NAMALWA (cell line): ENCODE results near the gene MYL10.

Experiments
- DNase-seq: peaks from one replicate; pipeline ENCODE4 v3.0.0-alpha.2; 2015; ENCODE audit warnings: low spot score

Gene MYL10

GRCh38 chr7:101629171-101629570 lies at the start of gene MYL10:
Gene MYL10 (minus strand): TSS chr7:101629296. CDS start chr7:101629118, 178 bp downstream.
- no peak for DNase-seq

GRCh38 chr7:101678658-101679057 lies 49.6 kb upstream of the MYL10 start:
- no peak for DNase-seq

GRCh38 chr7:101677797-101678479 lies 48.8 kb upstream of the MYL10 start:
- no peak for DNase-seq

DNA sequence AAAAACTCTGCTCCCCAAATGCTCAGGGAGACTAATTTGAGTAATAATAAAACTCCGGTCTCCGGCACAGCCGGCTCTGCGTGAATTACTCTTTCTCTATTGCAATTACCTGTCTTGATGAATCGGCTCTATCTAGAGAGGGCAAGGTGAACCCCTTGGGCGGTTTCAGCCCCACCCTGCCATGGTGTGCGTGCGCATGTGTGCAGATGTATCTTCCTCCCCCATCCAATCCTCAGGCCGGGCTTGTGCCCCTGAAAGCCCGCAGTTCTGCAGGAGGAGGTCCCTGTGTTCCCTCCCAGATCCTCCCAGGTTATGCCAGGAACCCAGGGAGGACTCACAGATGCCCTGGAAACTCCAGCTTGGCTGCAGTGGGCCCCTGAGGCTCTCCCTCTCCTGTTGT lies 48.3 kb upstream of the MYL10 start:
- DNase-seq = no peak

DNA sequence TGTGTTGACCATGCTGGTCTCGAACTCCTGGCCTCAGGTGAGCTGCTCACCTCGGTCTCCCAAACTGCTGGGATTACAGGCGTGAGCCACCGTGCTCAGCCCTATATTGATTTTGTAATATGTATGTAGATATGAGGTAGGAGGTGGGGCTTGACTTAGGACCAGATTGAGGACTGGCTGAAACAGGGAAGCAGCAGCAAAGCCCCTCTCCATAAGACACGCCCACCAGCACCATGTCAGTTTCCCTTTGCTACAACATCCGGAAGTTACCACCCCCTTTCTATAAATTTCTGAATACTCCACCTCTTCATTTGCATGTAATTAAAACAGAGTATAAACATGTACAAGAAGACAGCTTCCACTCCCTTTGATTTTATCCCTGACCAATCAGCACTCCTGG lies 47.9 kb upstream of the MYL10 start:
- peak; percentile 97 for DNase-seq

GRCh38 chr7:101676062-101676598 lies 47.0 kb upstream of the MYL10 start:
- no peak for DNase-seq

GRCh38 chr7:101674439-101674838 lies 45.3 kb upstream of the MYL10 start:
- DNase-seq = no peak

DNA sequence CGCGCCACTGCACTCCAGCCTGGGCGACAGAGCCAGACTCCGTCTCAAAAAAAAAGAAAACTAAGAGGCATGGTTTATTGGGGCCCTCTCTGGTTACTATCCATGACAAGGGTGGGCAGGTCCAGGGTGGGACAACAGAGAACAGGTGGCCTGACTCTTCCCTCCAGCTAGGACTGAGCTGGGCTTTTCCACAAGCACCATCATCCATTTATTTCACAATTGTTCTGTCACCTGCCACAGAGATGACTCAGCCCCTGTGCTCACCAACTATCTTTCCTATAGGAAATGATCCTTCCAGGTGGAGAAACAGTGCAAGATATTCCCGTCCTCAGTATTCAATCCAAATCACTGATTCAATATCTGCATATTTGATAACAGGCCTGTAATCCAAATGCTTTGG lies 44.9 kb upstream of the MYL10 start:
- DNase-seq = no peak

DNA sequence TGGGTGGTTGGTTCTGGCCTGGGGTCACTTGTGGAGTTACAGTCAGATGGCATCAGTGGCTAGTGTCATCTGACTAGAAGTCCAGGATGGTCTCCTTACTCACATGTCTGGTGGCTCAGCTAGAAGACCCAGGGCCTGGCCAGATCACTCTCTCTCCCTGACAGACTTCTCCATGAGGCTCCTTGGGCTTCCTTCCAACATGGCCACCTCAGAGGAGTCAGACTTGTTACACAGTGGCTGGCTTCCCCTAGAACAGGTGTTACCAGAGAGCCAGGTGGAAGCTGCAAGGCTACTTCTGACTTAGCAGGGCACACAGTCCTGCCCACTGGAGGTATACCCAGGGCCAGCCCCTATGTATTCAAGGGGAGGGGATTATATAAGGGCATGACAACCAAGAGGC lies 44.2 kb upstream of the MYL10 start:
- DNase-seq = no peak

DNA sequence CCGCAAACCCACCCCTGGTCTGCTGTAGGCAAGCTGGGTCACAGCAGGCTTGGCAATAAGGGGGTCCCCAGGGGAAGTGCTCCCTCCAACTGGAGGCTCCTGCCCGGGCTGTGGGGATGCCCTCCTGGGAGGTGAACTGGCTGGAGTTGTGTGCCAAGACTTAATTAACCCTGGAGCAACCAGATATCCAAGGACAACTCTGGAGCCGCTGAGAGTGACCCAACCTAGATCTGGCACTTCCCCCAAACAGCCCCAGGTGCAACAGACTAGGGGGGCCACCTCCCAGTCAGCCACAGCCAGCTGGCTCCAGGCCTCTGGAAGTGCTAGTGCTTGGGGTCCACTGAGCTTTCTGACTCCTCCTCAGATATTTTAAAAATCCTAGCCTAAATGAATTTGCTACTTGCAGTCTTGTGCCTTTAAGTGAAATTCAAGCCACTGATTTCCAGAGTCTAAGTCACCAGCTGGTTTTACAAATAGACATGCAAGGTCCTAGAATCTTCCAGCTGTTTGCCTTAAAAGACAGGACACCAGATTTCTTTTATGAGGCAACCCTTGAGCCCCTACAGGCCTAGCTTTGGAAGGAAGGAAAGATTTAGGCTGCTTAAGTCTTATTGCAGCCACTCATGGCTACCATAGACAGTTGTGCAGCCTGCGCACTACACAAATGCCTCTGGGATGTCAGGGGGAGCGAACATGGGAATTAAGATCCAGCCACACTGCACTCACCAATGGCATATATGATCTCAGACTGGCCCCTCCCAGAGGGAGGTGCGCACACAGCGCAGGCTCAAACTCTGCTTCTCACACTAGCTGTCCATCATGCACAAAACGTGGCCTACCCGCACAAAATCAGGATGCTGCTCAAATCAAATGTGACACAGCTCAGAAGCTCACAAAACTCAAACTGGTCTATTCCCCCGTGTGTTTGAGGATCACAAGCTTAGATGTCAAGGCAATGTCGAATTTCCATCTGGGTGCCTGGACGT lies 42.6 kb upstream of the MYL10 start:
- DNase-seq = no peak

GRCh38 chr7:101669307-101669706 lies 40.2 kb upstream of the MYL10 start:
- DNase-seq = no peak

- no peak for DNase-seq
Observed at GRCh38 chr7:101668726-101669125, 39.6 kb upstream of the MYL10 start.

- no peak for DNase-seq
Observed at GRCh38 chr7:101667920-101668319, 38.8 kb upstream of the MYL10 start.

- DNase-seq = no peak
Observed at GRCh38 chr7:101667399-101667798, 38.3 kb upstream of the MYL10 start.

- no peak for DNase-seq
Observed at GRCh38 chr7:101666741-101667140, 37.6 kb upstream of the MYL10 start.

GRCh38 chr7:101666293-101666692 lies 37.2 kb upstream of the MYL10 start:
- no peak for DNase-seq

DNA sequence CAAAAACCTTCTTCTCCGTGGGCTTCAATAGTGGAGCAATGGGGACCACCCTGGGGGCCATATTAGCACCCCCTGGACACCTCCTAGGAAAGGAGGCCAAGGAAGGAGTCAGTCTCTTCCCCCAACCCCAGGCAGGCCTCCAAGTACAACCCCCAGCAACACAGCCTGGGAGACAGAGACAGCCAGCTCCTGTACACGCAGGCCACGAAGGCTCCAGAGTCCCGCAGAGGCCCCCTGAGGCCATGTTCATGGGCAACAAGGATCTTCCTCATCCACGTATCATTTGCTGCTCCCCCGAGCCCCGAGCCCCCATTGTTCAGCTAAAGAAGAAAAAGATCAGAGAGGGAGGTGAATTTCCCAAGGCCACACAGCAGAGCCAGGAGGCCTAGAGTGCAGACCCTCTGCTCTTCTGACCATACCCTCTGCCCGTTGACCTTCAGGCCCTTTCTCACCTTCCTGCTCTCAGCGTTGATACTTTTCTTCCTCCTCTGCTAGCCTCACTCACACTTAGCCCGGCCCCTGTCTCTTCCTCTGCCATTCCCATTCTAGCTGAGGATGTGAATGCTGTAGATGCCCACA lies 35.9 kb upstream of the MYL10 start:
- DNase-seq = no peak

DNA sequence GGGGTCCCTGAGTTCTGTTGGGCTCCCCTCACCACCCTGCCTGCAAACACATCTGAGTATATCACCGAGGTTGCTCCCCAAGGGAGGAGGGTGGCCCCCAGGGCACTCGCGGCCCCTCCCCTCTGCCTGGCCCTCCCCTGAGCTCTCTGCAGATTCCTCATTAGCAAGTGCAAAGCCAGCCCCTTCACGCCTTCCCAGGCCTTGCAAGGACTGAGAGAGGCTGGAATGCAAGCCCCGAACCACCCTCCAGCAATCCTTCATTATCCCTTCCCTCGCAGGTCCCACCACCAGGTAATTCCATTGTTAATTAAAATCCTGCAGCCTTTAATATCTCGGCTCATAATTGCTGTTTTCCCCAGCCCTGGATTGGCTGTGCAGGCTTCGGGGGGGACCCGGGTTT lies 35.3 kb upstream of the MYL10 start:
- DNase-seq = no peak

GRCh38 chr7:101663747-101664146 lies 34.7 kb upstream of the MYL10 start:
- DNase-seq = no peak

DNA sequence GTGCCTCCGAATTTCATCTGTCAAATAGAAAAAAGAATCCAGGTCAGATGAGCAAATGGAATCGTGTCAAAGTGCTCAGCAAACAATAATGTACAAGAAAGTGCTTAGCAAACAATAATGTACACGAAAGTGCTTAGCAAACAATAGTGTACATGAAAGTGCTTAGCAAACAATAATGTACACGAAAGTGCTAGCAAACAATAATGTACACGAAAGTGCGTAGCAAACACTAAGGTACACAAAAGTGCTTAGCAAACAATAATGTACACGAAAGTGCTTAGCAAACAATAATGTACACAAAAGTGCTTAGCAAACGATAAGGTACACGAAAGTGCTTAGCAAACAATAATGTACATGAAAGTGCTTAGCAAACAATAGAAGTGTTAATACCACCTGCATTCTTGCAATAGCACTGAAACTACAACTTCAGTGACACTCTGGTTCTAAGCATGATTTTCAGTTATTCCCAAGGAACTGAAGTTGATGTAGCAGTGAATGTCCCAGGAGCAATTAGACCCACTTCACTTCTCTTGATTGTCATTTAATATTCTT lies 33.4 kb upstream of the MYL10 start:
- DNase-seq = no peak

DNA sequence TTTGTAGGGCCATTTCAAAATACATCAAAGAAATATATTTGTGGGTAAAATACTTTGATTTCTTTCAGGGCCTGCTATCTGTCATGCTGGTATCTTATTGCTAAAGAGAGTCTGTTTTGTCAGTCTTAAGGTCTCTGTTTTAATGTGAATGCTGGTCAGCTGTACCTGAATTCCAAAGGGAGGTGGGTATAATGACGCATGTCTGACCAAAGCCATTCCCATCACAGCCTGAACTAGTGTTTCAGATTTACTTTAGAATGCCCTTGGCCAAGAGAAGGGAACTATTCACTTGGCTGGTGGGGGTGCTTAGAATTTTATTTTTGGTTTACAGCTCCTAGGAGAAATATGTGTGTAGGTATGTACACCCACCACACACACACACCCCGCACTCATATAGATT lies 30.6 kb upstream of the MYL10 start:
- no peak for DNase-seq

DNA sequence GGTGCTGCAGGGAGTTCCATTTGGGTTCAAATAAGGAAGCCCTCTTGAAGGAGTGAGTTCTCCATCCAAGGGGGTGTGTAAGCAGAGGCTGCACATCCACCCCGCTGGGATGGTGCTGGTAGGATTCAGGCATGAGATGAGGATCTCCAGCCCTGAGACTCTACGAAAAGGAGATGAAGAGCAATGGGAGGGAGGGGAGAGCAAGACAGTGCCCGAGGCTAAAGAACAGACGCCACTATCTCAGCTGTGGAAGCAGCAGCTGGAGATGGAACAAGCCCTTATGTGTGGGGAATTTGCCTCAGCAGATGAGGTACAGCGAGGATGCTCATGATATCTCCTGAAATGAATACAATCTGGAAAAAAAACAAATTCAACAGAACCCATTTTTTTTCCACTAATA lies 28.1 kb upstream of the MYL10 start:
- no peak for DNase-seq
